Stimulated activated naive CD8-positive, alpha-beta T cell treated with anti-CD3 and anti-CD28 coated beads, Interleukin-15, Interleukin-2, amounts not matched to agents 100 ng/mL and 50 ng/mL, for 24 hours (primary cell): ENCODE measurements around the gene DEFB118.
"Not testable (repeated sequence)": the region's sequence is repeated elsewhere in the genome, so short reads cannot be mapped to it uniquely, and the experiment has no call there.

Source experiments
- H3K27ac Mint-ChIP-seq: one replicate; pipeline ENCODE4 v1.8.0; 2021; ENCODE audit warnings: mild to moderate bottlenecking, mixed read lengths
- H3K27me3 Mint-ChIP-seq: one replicate; pipeline ENCODE4 v1.8.0; 2021; ENCODE audit warnings: mixed read lengths
- H3K36me3 Mint-ChIP-seq: one replicate; pipeline ENCODE4 v1.8.0; 2021; ENCODE audit warnings: low read depth, mixed read lengths
- H3K4me1 Mint-ChIP-seq: one replicate; pipeline ENCODE4 v1.8.0; 2021; ENCODE audit warnings: low read depth, mixed read lengths
- H3K4me3 Mint-ChIP-seq: one replicate; pipeline ENCODE4 v1.8.0; 2021; ENCODE audit warnings: mild to moderate bottlenecking, mixed read lengths
- H3K9me3 Mint-ChIP-seq: one replicate; pipeline ENCODE4 v1.8.0; 2021; ENCODE audit warnings: mixed read lengths

DEFB118 gene

GRCh38 chr20:31368301-31368700 lies at the start of gene DEFB118:
Gene DEFB118 (plus strand): TSS chr20:31368601. CDS start chr20:31368651, 50 bp downstream.
- Mint-ChIP-seq H3K4me3 (no peak within 1 kb of the TSS), H3K4me1 (no peaks in the 10 kb centered on the region), H3K27ac (no peak within 1 kb of the TSS), H3K9me3 (no peaks in the 10 kb centered on the region), H3K27me3 (no peaks in the 10 kb centered on the region), H3K36me3 (no peaks in the 10 kb centered on the region)

GRCh38 chr20:31322504-31322903 lies 45.9 kb upstream of the DEFB118 start:
- H3K27me3 Mint-ChIP-seq: no peaks in the 10 kb centered on the region
- no peak overlapping the region for H3K4me3 Mint-ChIP-seq
- no peaks in the 10 kb centered on the region for H3K4me1 Mint-ChIP-seq
- no peaks in the 10 kb centered on the region for H3K36me3 Mint-ChIP-seq
- peaks cover 32% of the 10 kb centered on the region for H3K9me3 Mint-ChIP-seq
- H3K27ac Mint-ChIP-seq: no peak overlapping the region

- Mint-ChIP-seq H3K4me1 (no peaks in the 10 kb centered on the region), H3K36me3 (no peaks in the 10 kb centered on the region), H3K27me3 (peaks cover 3% of the 10 kb centered on the region), H3K9me3 (peaks cover 11% of the 10 kb centered on the region), H3K27ac (no peak overlapping the region), H3K4me3 (no peak overlapping the region)
Observed at GRCh38 chr20:31330893-31331292, 37.5 kb upstream of the DEFB118 start.

GRCh38 chr20:31341470-31341869 lies 26.9 kb upstream of the DEFB118 start:
- H3K36me3 Mint-ChIP-seq: no peaks in the 10 kb centered on the region
- no peaks in the 10 kb centered on the region for H3K4me1 Mint-ChIP-seq
- H3K27me3 Mint-ChIP-seq: no peaks in the 10 kb centered on the region
- no peak overlapping the region for H3K27ac Mint-ChIP-seq
- H3K9me3 Mint-ChIP-seq: no peaks in the 10 kb centered on the region
- H3K4me3 Mint-ChIP-seq: no peak overlapping the region

GRCh38 chr20:31355981-31356380 lies 12.4 kb upstream of the DEFB118 start:
- Mint-ChIP-seq H3K27ac (no peak overlapping the region), H3K4me1 (no peaks in the 10 kb centered on the region), H3K36me3 (no peaks in the 10 kb centered on the region), H3K4me3 (no peak overlapping the region), H3K27me3 (peaks cover 4% of the 10 kb centered on the region), H3K9me3 (no peaks in the 10 kb centered on the region)

GRCh38 chr20:31363295-31363694 lies 5.1 kb upstream of the DEFB118 start:
- no peak overlapping the region for H3K4me3 Mint-ChIP-seq
- H3K9me3 Mint-ChIP-seq: peaks cover 3% of the 10 kb centered on the region
- H3K36me3 Mint-ChIP-seq: no peaks in the 10 kb centered on the region
- H3K27me3 Mint-ChIP-seq: peaks cover 4% of the 10 kb centered on the region
- no peak overlapping the region for H3K27ac Mint-ChIP-seq
- no peaks in the 10 kb centered on the region for H3K4me1 Mint-ChIP-seq

GRCh38 chr20:31364272-31364671 lies 4.1 kb upstream of the DEFB118 start:
- H3K27ac Mint-ChIP-seq, H3K4me1 Mint-ChIP-seq, H3K4me3 Mint-ChIP-seq, H3K9me3 Mint-ChIP-seq, H3K27me3 Mint-ChIP-seq, H3K36me3 Mint-ChIP-seq: not testable (repeated sequence)

- no peaks in the 10 kb centered on the region for H3K4me1 Mint-ChIP-seq
- no peaks in the 10 kb centered on the region for H3K36me3 Mint-ChIP-seq
- H3K27me3 Mint-ChIP-seq: no peaks in the 10 kb centered on the region
- no peak overlapping the region for H3K27ac Mint-ChIP-seq
- no peak overlapping the region for H3K4me3 Mint-ChIP-seq
- peaks cover 3% of the 10 kb centered on the region for H3K9me3 Mint-ChIP-seq
Observed at GRCh38 chr20:31374346-31374745, 5.9 kb downstream of the DEFB118 start.

GRCh38 chr20:31390490-31390889 lies 22.1 kb downstream of the DEFB118 start, which contains the start of gene DEFB119:
Gene DEFB119 (minus strand): TSS chr20:31390590. CDS start chr20:31390483, 107 bp downstream.
- H3K27me3 Mint-ChIP-seq: peaks cover 11% of the 10 kb centered on the region

GRCh38 chr20:31392836-31393235 lies 24.4 kb downstream of the DEFB118 start:
- no peak overlapping the region for H3K27ac Mint-ChIP-seq
- H3K9me3 Mint-ChIP-seq: no peaks in the 10 kb centered on the region
- no peak overlapping the region for H3K4me3 Mint-ChIP-seq
- H3K4me1 Mint-ChIP-seq: no peaks in the 10 kb centered on the region
- no peaks in the 10 kb centered on the region for H3K36me3 Mint-ChIP-seq
- H3K27me3 Mint-ChIP-seq: peaks cover 18% of the 10 kb centered on the region

More at GRCh38 chr20:31390490-31390889, 22.1 kb downstream of the DEFB118 start, which contains the start of gene DEFB119:
- Mint-ChIP-seq H3K4me1 (no peaks in the 10 kb centered on the region), H3K9me3 (no peaks in the 10 kb centered on the region), H3K27ac (no peak within 1 kb of the TSS), H3K4me3 (no peak within 1 kb of the TSS), H3K36me3 (no peaks in the 10 kb centered on the region)

- Mint-ChIP-seq H3K27ac (no peak overlapping the region), H3K36me3 (no peaks in the 10 kb centered on the region), H3K9me3 (no peaks in the 10 kb centered on the region), H3K4me3 (no peak overlapping the region), H3K27me3 (peaks cover 9% of the 10 kb centered on the region), H3K4me1 (no peaks in the 10 kb centered on the region)
Observed at GRCh38 chr20:31394900-31395299, 26.5 kb downstream of the DEFB118 start.

GRCh38 chr20:31403886-31404285 lies 35.5 kb downstream of the DEFB118 start:
- Mint-ChIP-seq H3K27ac (no peak overlapping the region), H3K4me1 (no peaks in the 10 kb centered on the region), H3K4me3 (no peak overlapping the region), H3K27me3 (peaks cover 5% of the 10 kb centered on the region), H3K36me3 (no peaks in the 10 kb centered on the region), H3K9me3 (no peaks in the 10 kb centered on the region)

GRCh38 chr20:31406115-31406514 lies 37.7 kb downstream of the DEFB118 start, which contains the start of gene DEFB121:
Gene DEFB121 (minus strand): TSS chr20:31406215. CDS start chr20:31406152, 63 bp downstream.
- Mint-ChIP-seq H3K36me3 (no peaks in the 10 kb centered on the region), H3K27ac (no peak within 1 kb of the TSS), H3K4me3 (no peak within 1 kb of the TSS), H3K27me3 (peaks cover 12% of the 10 kb centered on the region), H3K4me1 (no peaks in the 10 kb centered on the region), H3K9me3 (no peaks in the 10 kb centered on the region)

GRCh38 chr20:31410011-31410410 lies 41.6 kb downstream of the DEFB118 start:
- H3K9me3 Mint-ChIP-seq: no peaks in the 10 kb centered on the region
- H3K27ac Mint-ChIP-seq: no peak overlapping the region
- H3K36me3 Mint-ChIP-seq: no peaks in the 10 kb centered on the region
- no peak overlapping the region for H3K4me3 Mint-ChIP-seq
- no peaks in the 10 kb centered on the region for H3K4me1 Mint-ChIP-seq
- peaks cover 15% of the 10 kb centered on the region for H3K27me3 Mint-ChIP-seq

- no peak overlapping the region for H3K4me3 Mint-ChIP-seq
- no peak overlapping the region for H3K27ac Mint-ChIP-seq
- no peaks in the 10 kb centered on the region for H3K36me3 Mint-ChIP-seq
- H3K4me1 Mint-ChIP-seq: no peaks in the 10 kb centered on the region
- H3K9me3 Mint-ChIP-seq: no peaks in the 10 kb centered on the region
- H3K27me3 Mint-ChIP-seq: peaks cover 11% of the 10 kb centered on the region
Observed at GRCh38 chr20:31414381-31414780, 46.0 kb downstream of the DEFB118 start.

GRCh38 chr20:31415653-31416052 lies 47.3 kb downstream of the DEFB118 start:
- Mint-ChIP-seq H3K36me3 (no peaks in the 10 kb centered on the region), H3K4me1 (no peaks in the 10 kb centered on the region), H3K27ac (no peak overlapping the region), H3K27me3 (peaks cover 8% of the 10 kb centered on the region), H3K9me3 (no peaks in the 10 kb centered on the region), H3K4me3 (no peak overlapping the region)
